ENCODE results near the gene ESRRG. TPM values are rescaled to one million over a fixed set of nuclear protein-coding genes. Genes with fewer than 3 reads are reported as not detected.

ESRRG gene
- total RNA-seq, 1 experiment from 2014 or later: 0.44 TPM

DNA sequence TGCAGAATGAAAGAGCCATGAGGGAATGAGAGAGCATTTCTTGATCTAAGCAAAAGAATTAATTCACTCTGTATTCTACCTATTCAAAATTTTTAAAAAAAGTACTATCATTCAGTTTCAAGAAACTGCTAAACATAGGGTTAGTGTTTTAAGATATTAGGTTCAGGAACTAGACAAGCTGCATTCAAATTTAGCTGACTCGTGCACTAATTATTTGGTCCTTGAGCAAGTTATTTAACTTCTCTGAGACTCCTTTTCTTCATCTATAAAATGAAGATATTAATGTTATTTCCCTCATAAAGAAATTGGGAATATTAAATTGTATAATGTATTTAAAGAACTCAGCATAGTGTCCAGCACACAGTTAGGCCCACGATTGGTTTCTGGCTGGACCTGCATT, 225.0 kb downstream of the ESRRG start:
- H2BK5ac ChIP-seq (ENCODE audit: insufficient read length, low read length): no peak overlapping the region
- no peak overlapping the region for H2AFZ ChIP-seq (ENCODE audit: low read length)
- no peak overlapping the region for H3K18ac ChIP-seq (ENCODE audit: insufficient read length, low read depth, low read length)
- H3K4me2 ChIP-seq (ENCODE audit: insufficient read depth, insufficient read length, low read length): no peak overlapping the region
- no peak overlapping the region for H3K27ac ChIP-seq (ENCODE audit: insufficient read length, low read depth, low read length)
- H3K23ac ChIP-seq (ENCODE audit: insufficient read length, low read depth, low read length): no peak overlapping the region
- no peak overlapping the region for H3K14ac ChIP-seq (ENCODE audit: insufficient read depth, low read length)
- no peak overlapping the region for H2BK20ac ChIP-seq (ENCODE audit: low read depth, low read length, poor library complexity, severe bottlenecking)
- H3K9ac ChIP-seq (ENCODE audit: extremely low read depth, insufficient read length, low read length): no peak overlapping the region
- H4K91ac ChIP-seq (ENCODE audit: insufficient read length, low read depth, low read length): no peak overlapping the region
- TF ChIP-seq, protein P1, sequence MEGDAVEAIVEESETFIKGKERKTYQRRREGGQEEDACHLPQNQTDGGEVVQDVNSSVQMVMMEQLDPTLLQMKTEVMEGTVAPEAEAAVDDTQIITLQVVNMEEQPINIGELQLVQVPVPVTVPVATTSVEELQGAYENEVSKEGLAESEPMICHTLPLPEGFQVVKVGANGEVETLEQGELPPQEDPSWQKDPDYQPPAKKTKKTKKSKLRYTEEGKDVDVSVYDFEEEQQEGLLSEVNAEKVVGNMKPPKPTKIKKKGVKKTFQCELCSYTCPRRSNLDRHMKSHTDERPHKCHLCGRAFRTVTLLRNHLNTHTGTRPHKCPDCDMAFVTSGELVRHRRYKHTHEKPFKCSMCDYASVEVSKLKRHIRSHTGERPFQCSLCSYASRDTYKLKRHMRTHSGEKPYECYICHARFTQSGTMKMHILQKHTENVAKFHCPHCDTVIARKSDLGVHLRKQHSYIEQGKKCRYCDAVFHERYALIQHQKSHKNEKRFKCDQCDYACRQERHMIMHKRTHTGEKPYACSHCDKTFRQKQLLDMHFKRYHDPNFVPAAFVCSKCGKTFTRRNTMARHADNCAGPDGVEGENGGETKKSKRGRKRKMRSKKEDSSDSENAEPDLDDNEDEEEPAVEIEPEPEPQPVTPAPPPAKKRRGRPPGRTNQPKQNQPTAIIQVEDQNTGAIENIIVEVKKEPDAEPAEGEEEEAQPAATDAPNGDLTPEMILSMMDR (conservative IDR thresholded peaks at IDR 0.05): no peak
- H3K56ac ChIP-seq (ENCODE audit: insufficient read length, low read depth, low read length): no peak overlapping the region
- H3K23me2 ChIP-seq (ENCODE audit: insufficient read length, low read depth, low read length, poor library complexity, severe bottlenecking): no peaks in the 10 kb centered on the region
- DNase-seq: no peak
- no peak overlapping the region for H2AK5ac ChIP-seq (ENCODE audit: insufficient read length, low read length)
- H3K36me3 Mint-ChIP-seq (ENCODE audit: insufficient read depth in 1 of 3, low read depth in 3 of 3): no peaks in the 10 kb centered on the region
- no peaks in the 10 kb centered on the region; a peak in 2 of 5 replicates for H3K9me3 Mint-ChIP-seq
- no peak overlapping the region for H3K27ac Mint-ChIP-seq
- peaks cover 9 to 14% of the 10 kb centered on the region in 2 experiments for H3K4me1 Mint-ChIP-seq
- H3K9me3 ChIP-seq (ENCODE audit: control insufficient read depth, low read depth, low read length): no peaks in the 10 kb centered on the region
- no peak overlapping the region for H4K5ac ChIP-seq (ENCODE audit: insufficient read length, low read depth, low read length)
- H3K79me2 ChIP-seq (ENCODE audit: insufficient read depth, low read length): no peaks in the 10 kb centered on the region
- H3K4ac ChIP-seq (ENCODE audit: low read depth, low read length): no peak overlapping the region
- H2BK12ac ChIP-seq (ENCODE audit: insufficient read length, low read depth, low read length): no peak overlapping the region
- no CpG with 5 or more reads among the region's 2 CpGs for WGBS (ENCODE audit: extremely low coverage, insufficient read length, low lambda C conversion rate)
- H4K20me1 ChIP-seq (ENCODE audit: control insufficient read depth, insufficient read depth, insufficient read length): no peaks in the 10 kb centered on the region
- H2BK120ac ChIP-seq (ENCODE audit: low read depth, low read length, poor library complexity, severe bottlenecking): no peak overlapping the region
- H3K27me3 ChIP-seq (ENCODE audit: insufficient read depth, low read length): no peaks in the 10 kb centered on the region
- no peak overlapping the region for H4K8ac ChIP-seq (replicated peaks; ENCODE audit: insufficient read length, low read depth, low read length)
- H3K27me3 Mint-ChIP-seq (ENCODE audit: low read depth): no peaks in the 10 kb centered on the region
- H3K79me1 ChIP-seq (ENCODE audit: insufficient read depth, low read depth, low read length, poor library complexity, severe bottlenecking): no peaks in the 10 kb centered on the region
- H3K4me1 ChIP-seq (ENCODE audit: insufficient read depth, low read length): no peaks in the 10 kb centered on the region
- H2BK15ac ChIP-seq (ENCODE audit: low read depth, low read length): no peak overlapping the region
- no peak overlapping the region for H3T11ph ChIP-seq (ENCODE audit: low read length)
- H3K4me3 Mint-ChIP-seq: no peak overlapping the region

Measured in H9 (cell line).